ENCODE results near the gene TCHP.

The TCHP gene

DNA sequence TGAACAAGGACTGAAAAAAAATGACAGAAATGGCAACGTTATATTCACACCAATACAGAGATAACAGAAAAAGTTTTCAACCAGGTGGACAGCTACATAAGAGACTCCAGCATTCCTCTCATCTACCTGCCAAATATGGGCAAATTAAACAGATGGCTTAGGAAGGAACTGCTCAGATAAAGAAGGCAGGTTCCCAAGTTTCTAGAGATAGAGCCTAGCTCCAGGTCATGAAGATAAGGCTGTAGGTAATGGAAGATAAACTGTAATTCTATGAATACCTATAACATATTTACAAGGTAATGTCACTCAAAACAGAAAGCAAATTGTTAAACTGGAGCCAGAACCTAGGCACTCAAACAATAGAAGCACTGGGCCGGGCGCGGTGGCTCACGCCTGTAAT, 53.6 kb downstream of the TCHP start:
- no peak for ATAC-seq
- TF ChIP-seq GLIS3 (CRISPR knock-in tag; IDR thresholded peaks at IDR 0.05) (no peak), OSR1 (CRISPR knock-in tag; IDR thresholded peaks at IDR 0.05) (no peak), ZFP3 (CRISPR knock-in tag; IDR thresholded peaks at IDR 0.05) (no peak), BACH2 (CRISPR knock-in tag; IDR thresholded peaks at IDR 0.05; ENCODE audit: borderline replicate concordance) (no peak), ZNF8 (CRISPR knock-in tag; IDR thresholded peaks at IDR 0.05) (no peak), ARNTL (CRISPR knock-in tag; IDR thresholded peaks at IDR 0.05; ENCODE audit: borderline replicate concordance, low read depth) (no peak), ESRRG (CRISPR knock-in tag; IDR thresholded peaks at IDR 0.05) (no peak), TOX (CRISPR knock-in tag; IDR thresholded peaks at IDR 0.05; ENCODE audit: borderline replicate concordance) (no peak)

DNA sequence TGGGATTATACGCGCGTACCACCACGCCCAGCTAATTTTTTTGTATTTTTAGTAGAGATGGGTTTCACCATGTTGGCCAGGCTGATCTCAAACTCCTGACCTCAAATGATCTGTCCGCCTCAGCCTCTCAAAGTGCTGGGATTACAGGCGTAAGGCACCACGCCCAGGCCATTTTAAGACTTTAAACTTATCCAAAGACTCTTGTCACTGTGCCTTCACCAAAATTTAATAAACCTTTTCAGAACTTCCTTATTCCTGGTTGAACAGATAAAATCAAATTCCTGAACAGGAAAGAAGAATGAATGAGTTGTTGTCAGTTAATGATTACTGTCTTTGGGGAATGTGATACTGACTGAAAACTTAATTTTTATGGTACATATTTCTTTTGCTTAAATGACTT, 58.3 kb downstream of the TCHP start:
- no peak for ATAC-seq
- TF ChIP-seq RARB (CRISPR knock-in tag; IDR thresholded peaks at IDR 0.05) (no peak), PPARA (CRISPR knock-in tag; IDR thresholded peaks at IDR 0.05; ENCODE audit: borderline replicate concordance) (no peak), ZFP30 (CRISPR knock-in tag; IDR thresholded peaks at IDR 0.05) (no peak), ZNF565 (CRISPR knock-in tag; conservative IDR thresholded peaks at IDR 0.05; ENCODE audit: low read depth) (no peak), TOX (CRISPR knock-in tag; IDR thresholded peaks at IDR 0.05; ENCODE audit: borderline replicate concordance) (no peak), SNAI2 (CRISPR knock-in tag; IDR thresholded peaks at IDR 0.05) (no peak), TSHZ2 (CRISPR knock-in tag; IDR thresholded peaks at IDR 0.05) (no peak), ZC3H10 (CRISPR knock-in tag; IDR thresholded peaks at IDR 0.05) (no peak), ARNTL (CRISPR knock-in tag; IDR thresholded peaks at IDR 0.05; ENCODE audit: borderline replicate concordance, low read depth) (no peak), TCF4 (CRISPR knock-in tag; IDR thresholded peaks at IDR 0.05; ENCODE audit: borderline replicate concordance) (no peak), BACH2 (CRISPR knock-in tag; IDR thresholded peaks at IDR 0.05; ENCODE audit: borderline replicate concordance) (no peak), ZNF8 (CRISPR knock-in tag; IDR thresholded peaks at IDR 0.05) (no peak), OSR1 (CRISPR knock-in tag; IDR thresholded peaks at IDR 0.05) (no peak), ZNF70 (CRISPR knock-in tag; IDR thresholded peaks at IDR 0.05) (no peak), ISL1 (CRISPR knock-in tag; IDR thresholded peaks at IDR 0.05) (no peak), GLIS3 (CRISPR knock-in tag; IDR thresholded peaks at IDR 0.05) (no peak)
- TF ChIP-seq, protein P1, sequence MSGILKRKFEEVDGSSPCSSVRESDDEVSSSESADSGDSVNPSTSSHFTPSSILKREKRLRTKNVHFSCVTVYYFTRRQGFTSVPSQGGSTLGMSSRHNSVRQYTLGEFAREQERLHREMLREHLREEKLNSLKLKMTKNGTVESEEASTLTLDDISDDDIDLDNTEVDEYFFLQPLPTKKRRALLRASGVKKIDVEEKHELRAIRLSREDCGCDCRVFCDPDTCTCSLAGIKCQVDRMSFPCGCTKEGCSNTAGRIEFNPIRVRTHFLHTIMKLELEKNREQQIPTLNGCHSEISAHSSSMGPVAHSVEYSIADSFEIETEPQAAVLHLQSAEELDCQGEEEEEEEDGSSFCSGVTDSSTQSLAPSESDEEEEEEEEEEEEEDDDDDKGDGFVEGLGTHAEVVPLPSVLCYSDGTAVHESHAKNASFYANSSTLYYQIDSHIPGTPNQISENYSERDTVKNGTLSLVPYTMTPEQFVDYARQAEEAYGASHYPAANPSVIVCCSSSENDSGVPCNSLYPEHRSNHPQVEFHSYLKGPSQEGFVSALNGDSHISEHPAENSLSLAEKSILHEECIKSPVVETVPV (CRISPR knock-in tag; IDR thresholded peaks at IDR 0.05), result no peak
- TF ChIP-seq, protein P2, sequence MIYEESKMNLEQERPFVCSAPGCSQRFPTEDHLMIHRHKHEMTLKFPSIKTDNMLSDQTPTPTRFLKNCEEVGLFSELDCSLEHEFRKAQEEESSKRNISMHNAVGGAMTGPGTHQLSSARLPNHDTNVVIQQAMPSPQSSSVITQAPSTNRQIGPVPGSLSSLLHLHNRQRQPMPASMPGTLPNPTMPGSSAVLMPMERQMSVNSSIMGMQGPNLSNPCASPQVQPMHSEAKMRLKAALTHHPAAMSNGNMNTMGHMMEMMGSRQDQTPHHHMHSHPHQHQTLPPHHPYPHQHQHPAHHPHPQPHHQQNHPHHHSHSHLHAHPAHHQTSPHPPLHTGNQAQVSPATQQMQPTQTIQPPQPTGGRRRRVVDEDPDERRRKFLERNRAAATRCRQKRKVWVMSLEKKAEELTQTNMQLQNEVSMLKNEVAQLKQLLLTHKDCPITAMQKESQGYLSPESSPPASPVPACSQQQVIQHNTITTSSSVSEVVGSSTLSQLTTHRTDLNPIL (CRISPR knock-in tag; IDR thresholded peaks at IDR 0.05; ENCODE audit: low read depth), result no peak
- TF ChIP-seq, protein P3, sequence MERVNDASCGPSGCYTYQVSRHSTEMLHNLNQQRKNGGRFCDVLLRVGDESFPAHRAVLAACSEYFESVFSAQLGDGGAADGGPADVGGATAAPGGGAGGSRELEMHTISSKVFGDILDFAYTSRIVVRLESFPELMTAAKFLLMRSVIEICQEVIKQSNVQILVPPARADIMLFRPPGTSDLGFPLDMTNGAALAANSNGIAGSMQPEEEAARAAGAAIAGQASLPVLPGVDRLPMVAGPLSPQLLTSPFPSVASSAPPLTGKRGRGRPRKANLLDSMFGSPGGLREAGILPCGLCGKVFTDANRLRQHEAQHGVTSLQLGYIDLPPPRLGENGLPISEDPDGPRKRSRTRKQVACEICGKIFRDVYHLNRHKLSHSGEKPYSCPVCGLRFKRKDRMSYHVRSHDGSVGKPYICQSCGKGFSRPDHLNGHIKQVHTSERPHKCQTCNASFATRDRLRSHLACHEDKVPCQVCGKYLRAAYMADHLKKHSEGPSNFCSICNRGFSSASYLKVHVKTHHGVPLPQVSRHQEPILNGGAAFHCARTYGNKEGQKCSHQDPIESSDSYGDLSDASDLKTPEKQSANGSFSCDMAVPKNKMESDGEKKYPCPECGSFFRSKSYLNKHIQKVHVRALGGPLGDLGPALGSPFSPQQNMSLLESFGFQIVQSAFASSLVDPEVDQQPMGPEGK (CRISPR knock-in tag; IDR thresholded peaks at IDR 0.05; ENCODE audit: borderline replicate concordance), result no peak

DNA sequence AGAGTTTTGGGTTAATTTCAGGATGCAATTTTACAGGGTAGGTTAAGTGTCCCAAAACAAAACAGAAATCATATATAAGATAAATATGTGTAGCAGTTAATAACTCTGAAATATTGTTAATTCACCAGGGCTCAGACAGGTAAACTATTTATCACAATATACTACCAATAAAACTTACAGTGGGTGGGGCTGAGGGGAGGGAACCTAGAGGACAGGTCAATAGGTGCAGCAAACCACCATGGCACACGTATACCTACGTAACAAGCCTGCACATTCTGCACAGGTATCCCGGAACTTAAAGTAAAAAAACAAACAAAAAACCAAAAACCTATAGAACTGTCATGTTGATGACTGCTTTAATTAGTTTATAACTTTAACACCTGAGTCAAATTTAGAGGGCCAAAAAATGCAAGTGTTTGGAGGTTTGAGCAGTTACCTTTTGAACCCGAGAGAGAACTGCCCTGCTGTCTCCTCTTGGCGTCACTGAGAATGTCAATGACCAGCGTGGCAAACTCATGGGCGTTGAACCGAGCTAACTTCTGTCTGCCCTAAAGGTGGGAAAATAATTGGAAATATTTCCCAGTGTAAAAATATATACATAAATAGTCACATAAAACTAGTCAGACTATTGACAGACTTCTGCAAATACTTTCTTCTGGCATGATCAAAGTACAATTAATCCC, 59.5 kb downstream of the TCHP start:
- no peak for ATAC-seq
- TF ChIP-seq, protein P2 (CRISPR knock-in tag; IDR thresholded peaks at IDR 0.05; ENCODE audit: low read depth), result no peak
- no peak for TF ChIP-seq TSHZ2 (CRISPR knock-in tag; IDR thresholded peaks at IDR 0.05)
- TF ChIP-seq SNAI2 (CRISPR knock-in tag; IDR thresholded peaks at IDR 0.05), result no peak
- no peak for TF ChIP-seq ZC3H10 (CRISPR knock-in tag; IDR thresholded peaks at IDR 0.05)
- no peak for TF ChIP-seq BACH2 (CRISPR knock-in tag; IDR thresholded peaks at IDR 0.05; ENCODE audit: borderline replicate concordance)
- no peak for TF ChIP-seq OSR1 (CRISPR knock-in tag; IDR thresholded peaks at IDR 0.05)
- TF ChIP-seq GLIS3 (CRISPR knock-in tag; IDR thresholded peaks at IDR 0.05), result no peak
- no peak for TF ChIP-seq PPARA (CRISPR knock-in tag; IDR thresholded peaks at IDR 0.05; ENCODE audit: borderline replicate concordance)
- no peak for TF ChIP-seq ESRRG (CRISPR knock-in tag; IDR thresholded peaks at IDR 0.05)
- no peak for TF ChIP-seq TOX (CRISPR knock-in tag; IDR thresholded peaks at IDR 0.05; ENCODE audit: borderline replicate concordance)
- TF ChIP-seq ZFP3 (CRISPR knock-in tag; IDR thresholded peaks at IDR 0.05), result no peak
- no peak for TF ChIP-seq ARNTL (CRISPR knock-in tag; IDR thresholded peaks at IDR 0.05; ENCODE audit: borderline replicate concordance, low read depth)
- TF ChIP-seq ZFP30 (CRISPR knock-in tag; IDR thresholded peaks at IDR 0.05), result no peak
- TF ChIP-seq CSDC2 (CRISPR knock-in tag; IDR thresholded peaks at IDR 0.05), result no peak
- TF ChIP-seq ZNF70 (CRISPR knock-in tag; IDR thresholded peaks at IDR 0.05), result no peak
- TF ChIP-seq ZNF565 (CRISPR knock-in tag; conservative IDR thresholded peaks at IDR 0.05; ENCODE audit: low read depth), result no peak

All from SK-N-SH treated with all-trans-retinoic acid at 6 μM for 48 hours (cell line).